NCI-H526 treated with DMSO at 0.1 percent for 48 hours (cell line): ENCODE measurements around the gene NPB.

Source experiments
- DNase-seq: peaks from one replicate; lab custom pipeline; 2025; lab: John Stamatoyannopoulos, UW

Gene NPB

GRCh38 chr17:81926451-81927151 lies 24.6 kb downstream of the NPB start:
- no peak for DNase-seq

- no peak for DNase-seq
Measured at GRCh38 chr17:81927152-81927652, 25.2 kb downstream of the NPB start.

- peak; percentile 84 for DNase-seq
Measured at GRCh38 chr17:81927653-81928543, 25.9 kb downstream of the NPB start, which contains the start of gene MAFG. TSS of gene MAFG (minus strand) at chr17:81927735. CDS start at chr17:81923185, 4,550 bp downstream.

GRCh38 chr17:81928544-81929252 lies 26.7 kb downstream of the NPB start:
- no peak for DNase-seq

GRCh38 chr17:81929253-81930141 lies 27.5 kb downstream of the NPB start:
- no peak for DNase-seq

- DNase-seq, result no peak
Measured at GRCh38 chr17:81930142-81931125, 28.4 kb downstream of the NPB start.

- no peak for DNase-seq
Measured at GRCh38 chr17:81931189-81931556, 29.1 kb downstream of the NPB start.

- no peak for DNase-seq
Measured at GRCh38 chr17:81931557-81932332, 29.7 kb downstream of the NPB start.

- DNase-seq, result no peak
Measured at GRCh38 chr17:81932333-81932983, 30.4 kb downstream of the NPB start.

- no peak for DNase-seq
Measured at GRCh38 chr17:81933178-81933699, 31.2 kb downstream of the NPB start.

GRCh38 chr17:81934098-81934757 lies 32.2 kb downstream of the NPB start:
- no peak for DNase-seq

- DNase-seq, result no peak
Measured at GRCh38 chr17:81934850-81935708, 33.0 kb downstream of the NPB start.

GRCh38 chr17:81935709-81936084 lies 33.7 kb downstream of the NPB start:
- DNase-seq, result no peak

- no peak for DNase-seq
Measured at GRCh38 chr17:81939218-81939617, 37.2 kb downstream of the NPB start.

- DNase-seq, result no peak
Measured at GRCh38 chr17:81939881-81940385, 37.9 kb downstream of the NPB start.

- DNase-seq, result no peak
Measured at GRCh38 chr17:81940538-81941483, 38.8 kb downstream of the NPB start.
